ENCODE results near the gene SNX24.

DNA sequence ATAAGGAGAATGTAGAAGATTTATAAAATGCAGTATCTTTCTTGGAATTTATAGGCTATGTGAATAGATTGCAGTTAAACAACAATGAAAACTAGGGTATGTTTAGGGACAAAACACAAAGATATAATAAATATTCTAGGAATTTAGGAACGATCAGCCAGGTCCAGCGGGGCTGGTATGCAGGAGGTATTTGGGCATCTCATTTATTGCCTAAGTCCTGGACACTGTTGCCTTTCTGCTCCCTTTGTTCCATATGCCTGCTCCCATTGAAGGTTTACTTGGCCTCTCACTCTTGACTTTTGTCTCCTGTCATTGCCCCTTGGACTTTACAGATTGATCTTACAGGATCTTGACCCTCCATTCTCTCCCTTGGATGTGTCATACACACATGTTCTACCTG lies 55.9 kb downstream of the SNX24 start:
- no peak for TF ChIP-seq CTCF (IDR thresholded peaks at IDR 0.05; ENCODE audit: low read depth, low read length)
- TF ChIP-seq MAX (IDR thresholded peaks at IDR 0.05; ENCODE audit: low read depth, low read length): no peak
- no peak for TF ChIP-seq POLR2A (IDR thresholded peaks at IDR 0.05; ENCODE audit: extremely low read depth, insufficient read length)
- TF ChIP-seq MYC (IDR thresholded peaks at IDR 0.05; ENCODE audit: low read depth, low read length): no peak

Measured in NB4 (cell line).